WTC11 (cell line): Measurements from ENCODE around the gene WWOX.

Experiments used
- CTCF ChIP-seq: fragments of 200-600 bp; IDR thresholded peaks from 2 replicates; pipeline ENCODE4 v1.8.0; 2022; ENCODE audit warnings: antibody characterized with exemption
- NFE2L1 ChIP-seq: sonication (generic); formaldehyde crosslinking; IDR thresholded peaks from 2 replicates; pipeline ENCODE4 v1.8.1; 2023; ENCODE audit warnings: missing genetic modification reagents
- NR3C1 ChIP-seq: sonication (generic); formaldehyde crosslinking; conservative IDR thresholded peaks from 2 replicates; pipeline ENCODE4 v1.8.1; 2023; ENCODE audit warnings: low read depth, mild to moderate bottlenecking, missing genetic modification reagents
- TEAD1 ChIP-seq: sonication (generic); formaldehyde crosslinking; IDR thresholded peaks from 2 replicates; pipeline ENCODE4 v1.8.0; 2022; ENCODE audit warnings: mild to moderate bottlenecking, missing genetic modification reagents
- TF ChIP-seq, protein P1 (sequence below): sonication (generic); formaldehyde crosslinking; IDR thresholded peaks from 2 replicates; pipeline ENCODE4 v1.8.0; 2022; ENCODE audit warnings: mild to moderate bottlenecking, missing genetic modification reagents

DNA sequence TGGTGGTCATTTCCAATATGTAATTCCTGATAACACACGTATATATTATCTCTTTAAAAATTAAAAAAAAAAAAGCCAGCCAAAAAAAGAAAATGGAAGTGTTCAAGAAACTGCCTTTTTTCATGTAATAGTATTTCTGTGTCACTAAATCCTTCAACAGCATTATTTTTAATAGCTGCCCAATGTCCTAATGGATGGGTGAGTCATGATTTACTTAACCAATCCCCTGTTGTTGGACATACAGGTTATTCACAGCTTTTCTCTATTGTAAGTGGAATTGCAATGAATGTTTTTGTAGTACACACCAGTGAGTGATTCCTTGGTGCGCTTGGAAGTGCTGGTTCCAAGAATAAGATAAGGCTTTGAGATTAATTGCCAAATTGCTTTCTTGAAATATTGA, 124.9 kb downstream of the WWOX start:
- TF ChIP-seq CTCF (no peak), TEAD1 (CRISPR knock-in tag) (no peak), NR3C1 (CRISPR knock-in tag) (no peak), NFE2L1 (no peak)
- TF ChIP-seq, protein P1, sequence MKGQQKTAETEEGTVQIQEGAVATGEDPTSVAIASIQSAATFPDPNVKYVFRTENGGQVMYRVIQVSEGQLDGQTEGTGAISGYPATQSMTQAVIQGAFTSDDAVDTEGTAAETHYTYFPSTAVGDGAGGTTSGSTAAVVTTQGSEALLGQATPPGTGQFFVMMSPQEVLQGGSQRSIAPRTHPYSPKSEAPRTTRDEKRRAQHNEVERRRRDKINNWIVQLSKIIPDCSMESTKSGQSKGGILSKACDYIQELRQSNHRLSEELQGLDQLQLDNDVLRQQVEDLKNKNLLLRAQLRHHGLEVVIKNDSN (CRISPR knock-in tag) = no peak
